ENCODE measurements around the gene CCDC183.
"Not testable (repeated sequence)": the region's sequence is repeated elsewhere in the genome, so short reads cannot be mapped to it uniquely, and the experiment has no call there.

DNA sequence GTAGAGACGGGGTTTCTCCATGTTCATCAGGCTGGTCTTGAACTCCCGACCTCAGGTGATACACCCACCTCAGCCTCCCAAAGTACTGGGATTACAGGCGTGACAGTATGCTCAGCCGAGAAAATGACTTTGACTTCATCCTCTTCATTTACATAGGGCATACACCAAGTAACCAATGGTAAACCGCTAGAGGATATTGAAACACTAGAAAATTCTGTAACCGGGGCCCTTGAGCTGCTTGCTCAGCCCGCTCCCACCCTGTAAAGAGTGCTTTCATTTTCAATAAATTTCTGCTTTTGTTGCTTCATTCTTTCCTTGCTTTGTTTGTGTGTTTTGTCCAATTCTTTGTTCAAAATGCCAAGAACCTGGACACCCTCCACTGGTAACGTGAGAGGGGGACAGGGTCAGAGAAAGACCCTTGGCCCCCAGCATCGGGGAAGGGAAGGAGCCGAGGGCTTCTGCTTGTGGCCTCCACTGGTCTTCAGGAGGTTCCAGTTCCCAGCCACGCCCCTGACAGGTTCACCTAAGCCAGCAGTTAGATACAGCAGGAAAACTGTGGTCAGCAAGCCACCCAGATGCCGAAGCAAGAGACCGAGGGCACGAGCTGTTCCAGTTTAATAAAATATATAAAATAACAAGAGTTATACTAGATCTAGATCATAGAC lies 30.3 kb upstream of the CCDC183 start:
- TF ChIP-seq, protein P1, sequence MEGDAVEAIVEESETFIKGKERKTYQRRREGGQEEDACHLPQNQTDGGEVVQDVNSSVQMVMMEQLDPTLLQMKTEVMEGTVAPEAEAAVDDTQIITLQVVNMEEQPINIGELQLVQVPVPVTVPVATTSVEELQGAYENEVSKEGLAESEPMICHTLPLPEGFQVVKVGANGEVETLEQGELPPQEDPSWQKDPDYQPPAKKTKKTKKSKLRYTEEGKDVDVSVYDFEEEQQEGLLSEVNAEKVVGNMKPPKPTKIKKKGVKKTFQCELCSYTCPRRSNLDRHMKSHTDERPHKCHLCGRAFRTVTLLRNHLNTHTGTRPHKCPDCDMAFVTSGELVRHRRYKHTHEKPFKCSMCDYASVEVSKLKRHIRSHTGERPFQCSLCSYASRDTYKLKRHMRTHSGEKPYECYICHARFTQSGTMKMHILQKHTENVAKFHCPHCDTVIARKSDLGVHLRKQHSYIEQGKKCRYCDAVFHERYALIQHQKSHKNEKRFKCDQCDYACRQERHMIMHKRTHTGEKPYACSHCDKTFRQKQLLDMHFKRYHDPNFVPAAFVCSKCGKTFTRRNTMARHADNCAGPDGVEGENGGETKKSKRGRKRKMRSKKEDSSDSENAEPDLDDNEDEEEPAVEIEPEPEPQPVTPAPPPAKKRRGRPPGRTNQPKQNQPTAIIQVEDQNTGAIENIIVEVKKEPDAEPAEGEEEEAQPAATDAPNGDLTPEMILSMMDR (IDR thresholded peaks at IDR 0.05; ENCODE audit: low read depth, low read length, poor library complexity, severe bottlenecking): not testable (repeated sequence)
- TF ChIP-seq EZH2phosphoT487 (IDR thresholded peaks at IDR 0.05; ENCODE audit: borderline replicate concordance, low read length): not testable (repeated sequence)

All from DOHH2 (cell line).